COR-L47 (cell line): ENCODE results near the gene RHBDL2.
"Not testable (repeated sequence)": the region's sequence is repeated elsewhere in the genome, so short reads cannot be mapped to it uniquely, and the experiment has no call there.

Experiments
- DNase-seq: peaks from one replicate; lab custom pipeline; 2025; lab: John Stamatoyannopoulos, UW

RHBDL2 gene

GRCh38 chr1:38875811-38876210 lies 65.8 kb downstream of the RHBDL2 start:
- no peak for DNase-seq

DNA sequence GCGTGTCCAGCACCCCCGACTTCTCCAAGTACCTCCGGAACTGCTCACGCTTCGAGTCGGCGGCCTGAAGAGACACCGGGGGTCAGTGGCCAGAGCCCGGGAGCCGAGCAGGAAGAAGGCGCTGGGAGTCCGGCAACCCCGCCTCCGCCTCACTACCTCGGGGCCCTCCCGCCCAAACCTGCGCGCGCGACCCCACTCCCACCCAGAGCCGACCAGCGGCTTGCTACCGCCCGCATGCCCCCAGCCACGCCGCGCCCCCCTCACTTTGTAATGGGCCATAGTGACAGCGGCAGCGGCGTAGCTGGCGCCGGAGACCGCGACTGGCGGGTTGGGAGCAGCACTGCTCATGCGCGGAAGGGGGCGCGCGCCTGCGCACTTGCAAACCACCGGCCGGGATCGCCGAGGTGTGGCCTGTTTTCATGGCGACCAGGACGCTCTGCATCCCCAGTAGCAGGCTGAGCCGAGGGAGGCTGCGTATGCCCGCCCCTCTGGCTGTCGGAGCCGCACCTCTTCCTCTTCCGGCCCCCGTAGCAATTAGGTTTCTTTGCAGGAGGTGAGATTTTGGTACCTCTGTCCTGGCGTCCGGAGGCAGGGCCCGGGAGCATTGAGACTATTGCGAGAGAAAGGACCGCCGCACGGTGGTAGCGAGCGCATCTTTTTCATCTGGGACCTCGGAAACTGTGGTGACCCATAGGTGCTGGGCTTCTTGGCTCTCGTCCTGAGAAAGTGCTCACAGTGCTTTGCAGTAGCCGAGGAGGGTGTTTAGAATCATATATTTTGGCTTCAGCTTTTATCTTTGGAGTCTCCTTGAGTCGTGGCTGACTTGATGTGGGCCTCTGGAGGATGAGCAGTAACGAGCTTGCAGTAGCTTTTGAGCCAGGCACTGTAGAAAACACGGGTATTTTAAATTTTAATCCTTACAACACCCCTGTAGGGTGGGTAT lies 68.3 kb downstream of the RHBDL2 start, which contains the start of gene MYCBP:
Gene MYCBP, minus strand, starts transcription at position 322 of the 943 bp plus-strand sequence. Its CDS starts 43 bp downstream, at position 279.
- DNase-seq = peak; percentile 94

- DNase-seq = no peak
These were observed 69.1 kb downstream of the RHBDL2 start for GRCh38 chr1:38872401-38873026.

DNA sequence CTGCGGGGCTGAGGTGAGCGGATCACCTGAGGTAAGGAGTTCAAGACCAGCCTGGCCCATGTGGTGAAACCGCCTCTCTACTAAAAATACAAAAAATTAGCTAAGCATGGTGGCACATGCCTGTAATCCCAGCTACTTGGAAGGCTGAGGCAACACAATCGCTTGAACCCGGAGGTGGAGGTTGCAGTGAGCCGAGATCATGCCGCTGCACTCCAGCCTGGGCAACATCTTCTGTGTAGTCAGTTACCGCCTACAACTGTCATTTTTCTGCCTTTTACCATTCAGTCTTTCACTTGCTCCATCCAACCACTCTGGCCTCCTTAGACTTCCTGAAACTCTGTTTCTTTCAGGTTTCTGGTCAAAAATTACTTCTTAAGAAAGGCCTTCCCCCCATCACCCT lies 70.6 kb downstream of the RHBDL2 start:
- DNase-seq = no peak

DNA sequence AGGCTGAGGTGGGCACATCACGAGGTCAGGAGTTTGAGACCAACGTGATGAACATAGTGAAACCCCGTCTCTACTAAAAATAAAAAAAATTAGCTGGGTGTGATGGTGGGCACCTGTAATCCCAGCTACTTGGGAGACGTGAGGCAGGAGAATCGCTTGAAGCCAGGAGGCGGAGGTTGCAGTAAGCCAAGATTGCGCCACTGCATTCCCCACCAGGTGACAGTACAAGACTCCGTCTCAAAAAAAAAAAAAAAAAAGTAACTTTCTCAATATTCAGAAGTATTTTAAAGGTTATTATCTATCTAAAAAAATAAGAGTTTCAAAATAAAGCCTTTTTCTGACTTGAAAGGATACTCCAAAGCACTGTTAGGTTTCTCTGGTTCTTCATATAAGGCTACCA lies 74.4 kb downstream of the RHBDL2 start:
- DNase-seq = no peak

GRCh38 chr1:38865112-38865715 lies 76.4 kb downstream of the RHBDL2 start:
- no peak for DNase-seq

GRCh38 chr1:38860454-38860795 lies 81.2 kb downstream of the RHBDL2 start:
- no peak for DNase-seq

DNA sequence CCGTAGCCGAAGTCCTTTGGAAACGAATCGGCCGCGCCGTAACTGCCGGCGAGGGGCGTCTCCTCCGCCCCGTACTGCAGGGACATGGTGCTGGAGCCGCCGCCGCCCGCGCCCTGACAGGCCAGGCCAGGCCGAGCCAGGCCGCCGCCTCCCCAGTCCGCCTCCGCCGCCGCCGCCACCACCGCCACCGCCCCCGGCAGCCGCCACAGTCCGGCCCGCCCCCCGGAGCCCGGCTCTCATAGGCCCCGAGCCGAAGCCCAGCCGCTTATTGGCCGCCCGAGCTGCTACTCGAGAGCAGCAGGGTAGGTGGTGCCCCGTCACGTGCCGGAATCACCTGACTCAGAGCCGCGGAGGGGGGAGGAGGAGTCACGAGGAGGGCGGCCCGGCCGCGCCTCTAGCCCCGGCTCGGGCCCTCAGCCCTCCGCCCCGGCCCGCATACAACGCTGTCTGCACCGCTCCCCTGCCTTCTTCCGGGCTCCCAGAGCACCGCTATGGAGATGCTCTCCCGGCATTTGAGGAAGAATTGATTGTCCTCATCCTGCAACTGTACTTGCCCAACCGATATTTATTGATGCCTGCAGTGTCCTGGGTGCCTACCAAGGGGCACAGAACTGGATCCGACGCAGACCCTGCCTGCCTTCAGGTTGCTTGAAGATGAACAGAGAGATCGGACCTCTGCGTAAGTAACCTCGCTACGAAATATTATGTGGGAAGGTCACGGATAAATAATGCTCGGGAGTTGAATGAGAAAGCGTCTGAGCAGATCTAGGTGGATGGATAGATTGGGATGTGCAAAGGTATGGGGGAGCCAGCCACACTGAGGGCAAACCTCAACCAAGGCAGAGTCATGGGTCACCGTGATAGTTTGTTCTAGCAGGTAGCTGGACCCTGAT lies 81.8 kb downstream of the RHBDL2 start, which contains the start of gene RRAGC:
Gene RRAGC, minus strand, starts transcription at position 212 of the 893 bp plus-strand sequence. Its CDS starts 126 bp downstream, at position 86.
- DNase-seq = peak; percentile 97

DNA sequence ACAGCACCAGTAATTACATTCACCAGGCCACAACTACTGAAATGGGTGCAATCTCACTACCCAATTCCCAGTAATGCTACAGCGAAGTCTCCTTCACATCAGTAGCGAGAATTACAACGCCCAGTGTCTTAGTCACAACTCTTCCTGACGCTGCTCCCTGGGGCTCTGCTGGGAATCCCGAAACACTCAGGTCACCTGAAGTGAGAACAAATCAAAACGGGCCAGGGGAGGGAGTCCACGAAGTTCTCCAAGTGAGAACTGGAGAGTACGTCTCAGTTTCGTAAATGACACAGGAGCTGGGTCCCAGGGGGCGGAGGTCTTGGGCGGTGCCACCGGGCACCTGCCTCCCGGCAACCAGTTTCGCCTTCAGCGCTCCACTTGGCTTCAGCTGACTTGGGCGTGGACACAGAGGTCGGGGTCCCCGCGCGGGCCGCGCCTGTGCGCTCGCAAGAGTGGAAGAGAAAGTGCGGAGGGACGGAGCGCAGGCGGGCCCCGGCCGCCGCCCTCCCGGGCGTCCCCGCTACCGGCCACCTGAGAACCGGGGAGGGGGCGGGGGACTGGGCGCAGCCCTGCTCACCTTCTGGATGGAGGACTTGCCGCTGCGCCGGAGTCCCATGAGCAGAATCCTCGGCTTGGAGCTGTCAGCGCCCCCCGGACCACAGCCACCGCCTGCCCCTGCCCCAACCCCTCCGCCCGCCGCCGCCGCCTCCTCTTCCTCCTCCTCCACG lies 82.6 kb downstream of the RHBDL2 start:
- peak; percentile 19 for DNase-seq

- DNase-seq = no peak
These were observed 88.8 kb downstream of the RHBDL2 start for GRCh38 chr1:38852780-38853179.

- no peak for DNase-seq
These were observed 93.6 kb downstream of the RHBDL2 start for GRCh38 chr1:38848071-38848470.

GRCh38 chr1:38846210-38846609 lies 95.4 kb downstream of the RHBDL2 start:
- DNase-seq = no peak

GRCh38 chr1:38845088-38845487 lies 96.5 kb downstream of the RHBDL2 start:
- not testable (repeated sequence) for DNase-seq

- DNase-seq = no peak
These were observed 101.3 kb downstream of the RHBDL2 start for GRCh38 chr1:38840281-38840680.

GRCh38 chr1:38839363-38839762 lies 102.3 kb downstream of the RHBDL2 start:
- DNase-seq = no peak

- DNase-seq = not testable (repeated sequence)
These were observed 105.3 kb downstream of the RHBDL2 start for GRCh38 chr1:38836316-38836715.
